BE2C (cell line): ENCODE data around the gene LHX5.

Experiments
- DNase-seq: peaks from one replicate; pipeline ENCODE4 v3.0.0-alpha.2; 2020
- H3K27me3 ChIP-seq: fragments of 250-450 bp; sonication (Bioruptor Pico); 2 replicates; pipeline ENCODE4 v1.5.1; 2020; ENCODE audit warnings: mild to moderate bottlenecking
- H3K36me3 ChIP-seq: fragments of 250-450 bp; sonication (Bioruptor Pico); 2 replicates; pipeline ENCODE4 v1.5.1; 2020; ENCODE audit warnings: mild to moderate bottlenecking
- H3K4me1 ChIP-seq: fragments of 250-450 bp; sonication (Bioruptor Pico); 2 replicates; pipeline ENCODE4 v1.5.1; 2020
- H3K4me3 ChIP-seq: 2 replicates; pipeline ENCODE4 v1.5.1; 2011; ENCODE audit warnings: low read depth, low read length
- H3K9me3 ChIP-seq: fragments of 250-450 bp; sonication (Bioruptor Pico); 2 replicates; pipeline ENCODE4 v1.5.1; 2020
- CTCF ChIP-seq: IDR thresholded peaks from 2 replicates; pipeline ENCODE4 v1.5.1; 2012; ENCODE audit warnings: mild to moderate bottlenecking, low read depth, low read length

The LHX5 gene

GRCh38 chr12:113473400-113473799, 1.7 kb upstream of the LHX5 start:
- Histone ChIP-seq H3K4me3 (no peak overlapping the region), H3K9me3 (no peaks in the 10 kb centered on the region), H3K36me3 (no peaks in the 10 kb centered on the region), H3K4me1 (no peaks in the 10 kb centered on the region), H3K27me3 (peaks cover 93% of the 10 kb centered on the region)
- no peak for TF ChIP-seq CTCF
- DNase-seq: no peak

DNA sequence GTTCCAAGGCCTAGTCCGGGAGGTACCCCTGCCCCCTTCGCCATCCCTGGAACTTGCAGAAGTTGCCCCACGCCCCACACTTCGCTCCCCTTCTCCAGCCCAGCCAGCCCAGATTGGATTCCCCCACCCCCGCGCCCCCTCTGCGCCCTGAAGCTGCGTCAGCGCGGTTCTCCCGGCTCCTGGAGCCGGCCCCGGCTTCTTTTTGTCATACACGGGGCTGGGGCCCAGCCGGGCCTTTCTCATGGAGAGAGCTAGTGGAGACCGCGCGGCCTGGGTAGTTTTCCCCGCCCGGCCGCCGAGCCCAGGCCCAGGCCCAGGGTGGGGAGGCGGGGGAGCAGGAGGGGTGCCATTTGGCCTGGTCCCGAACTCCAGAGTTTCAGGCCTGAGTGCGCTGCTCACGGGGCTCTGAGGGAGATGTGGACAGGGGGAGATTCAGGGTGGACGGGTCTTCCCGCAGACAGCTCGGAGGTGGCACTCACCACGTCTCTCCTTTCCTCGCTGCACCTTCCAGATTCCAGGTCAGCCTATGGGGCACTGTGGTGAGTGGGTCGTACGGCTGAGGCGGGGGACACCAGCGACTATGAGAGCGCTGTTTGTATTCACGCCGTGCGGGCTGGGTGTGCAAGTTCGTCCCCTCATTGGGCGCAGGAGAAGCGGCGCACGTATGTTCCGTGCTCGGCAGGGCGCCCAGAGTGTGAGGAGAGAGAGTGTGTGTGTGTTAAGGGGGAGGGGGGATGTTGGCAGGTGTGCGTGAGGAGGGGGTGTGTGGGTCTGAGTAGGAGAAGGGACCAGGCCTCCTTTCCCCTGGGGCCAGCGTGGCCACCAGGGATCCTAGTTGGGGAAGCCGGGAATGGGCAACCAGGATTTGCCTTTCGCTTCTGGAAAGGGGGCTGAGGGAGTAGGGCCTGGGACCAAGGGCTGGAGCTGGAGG, 785 bp upstream of the LHX5 start:
- Histone ChIP-seq H3K36me3 (no peaks in the 10 kb centered on the region), H3K9me3 (no peaks in the 10 kb centered on the region), H3K27me3 (peaks cover 93% of the 10 kb centered on the region), H3K4me3 (no peak overlapping the region), H3K4me1 (no peaks in the 10 kb centered on the region)
- no peak for DNase-seq
- no peak for TF ChIP-seq CTCF

DNA sequence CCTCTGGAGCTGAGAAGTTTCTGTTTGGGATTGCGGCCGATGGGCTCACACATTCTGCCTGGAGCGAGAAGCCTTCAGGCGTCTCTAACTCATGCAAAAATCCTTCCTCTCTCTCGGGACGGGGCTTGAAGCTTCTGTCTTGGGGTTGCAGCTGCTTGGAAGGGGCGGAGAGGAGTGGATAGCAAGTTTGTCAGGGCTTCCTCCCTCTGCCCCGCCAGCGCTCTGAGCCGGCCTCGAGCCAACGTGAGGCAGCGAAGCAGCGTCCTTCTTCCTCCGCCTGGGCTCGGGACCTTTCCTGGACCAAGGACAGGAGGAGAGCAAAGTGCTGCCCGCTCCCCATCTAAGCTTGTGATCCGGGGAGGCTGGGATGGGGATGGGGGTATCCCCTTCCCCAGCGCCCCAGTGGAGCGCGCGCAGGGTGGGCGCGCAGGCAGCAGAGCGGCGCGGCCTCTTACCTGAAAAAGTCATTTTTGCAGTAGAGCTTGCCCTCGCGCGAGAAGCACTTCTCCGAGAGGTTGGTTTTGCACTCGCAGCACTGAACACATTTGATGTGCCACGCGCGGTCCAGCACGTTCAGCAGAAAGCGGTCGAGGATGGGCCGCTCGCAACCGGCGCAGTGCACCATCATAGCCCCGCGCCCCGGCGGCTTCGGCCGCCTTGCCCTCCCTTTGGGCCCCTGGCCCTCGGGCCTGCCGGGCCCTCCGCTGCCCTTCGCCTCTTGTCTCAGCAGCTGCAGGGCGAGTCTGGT, 626 bp downstream of the LHX5 start:
- no peak overlapping the region for H3K4me3 ChIP-seq
- H3K9me3 ChIP-seq: no peaks in the 10 kb centered on the region
- no peaks in the 10 kb centered on the region for H3K4me1 ChIP-seq
- H3K36me3 ChIP-seq: no peaks in the 10 kb centered on the region
- H3K27me3 ChIP-seq: peaks cover 100% of the 10 kb centered on the region
- DNase-seq: no peak
- TF ChIP-seq CTCF: no peak

- H3K27me3 ChIP-seq: peaks cover 100% of the 10 kb centered on the region
Measured at GRCh38 chr12:113469949-113470743, 1.5 kb downstream of the LHX5 start.

More at GRCh38 chr12:113469949-113470743, 1.5 kb downstream of the LHX5 start:
- H3K4me3 ChIP-seq: no peak overlapping the region
- no peak for TF ChIP-seq CTCF
- no peaks in the 10 kb centered on the region for H3K9me3 ChIP-seq
- no peak for DNase-seq
- H3K4me1 ChIP-seq: no peaks in the 10 kb centered on the region
- H3K36me3 ChIP-seq: no peaks in the 10 kb centered on the region
